Glutamatergic neuron (in vitro differentiated cells): Measurements from ENCODE around the gene TP53BP2. TPM values are rescaled to one million over a fixed set of nuclear protein-coding genes. Genes with fewer than 3 reads are reported as not detected.
"Not testable (repeated sequence)": the region's sequence is repeated elsewhere in the genome, so short reads cannot be mapped to it uniquely, and the experiment has no call there.

Experiments used
- DNase-seq: peaks from one replicate; pipeline ENCODE4 v3.0.0; 2022
- H3K27ac Mint-ChIP-seq: one replicate; pipeline ENCODE4 v1.8.0; 2020; ENCODE audit warnings: mild to moderate bottlenecking, mixed read lengths, inconsistent platforms; ENCODE audit not compliant: unreplicated experiment
- H3K27me3 Mint-ChIP-seq: one replicate; pipeline ENCODE4 v1.8.0; 2020; ENCODE audit warnings: mild to moderate bottlenecking, moderate library complexity, mixed read lengths, inconsistent platforms; ENCODE audit not compliant: unreplicated experiment
- H3K36me3 Mint-ChIP-seq: one replicate; pipeline ENCODE4 v1.8.0; 2020; ENCODE audit warnings: mild to moderate bottlenecking, mixed read lengths, inconsistent platforms; ENCODE audit not compliant: unreplicated experiment
- H3K4me1 Mint-ChIP-seq: one replicate; pipeline ENCODE4 v1.8.0; 2020; ENCODE audit warnings: mild to moderate bottlenecking, low read depth, mixed read lengths, inconsistent platforms; ENCODE audit not compliant: unreplicated experiment
- H3K4me3 Mint-ChIP-seq: one replicate; pipeline ENCODE4 v1.8.0; 2020; ENCODE audit warnings: mild to moderate bottlenecking, mixed read lengths, inconsistent platforms; ENCODE audit not compliant: unreplicated experiment
- H3K9me3 Mint-ChIP-seq: one replicate; pipeline ENCODE4 v1.8.0; 2020; ENCODE audit warnings: mild to moderate bottlenecking, moderate library complexity, mixed read lengths, inconsistent platforms; ENCODE audit not compliant: unreplicated experiment
- CTCF ChIP-seq: fragments of 200-600 bp; sonication (generic); IDR thresholded peaks from one replicate; pipeline ENCODE4 v1.5.0; 2021; ENCODE audit not compliant: partially characterized antibody, unreplicated experiment
- long read RNA-seq: library from polyadenylated mRNA; unstranded; transcript quantifications from one replicate; pipeline ENCODE4 v2.0.0, GENCODE V29; 2020; ENCODE audit not compliant: unreplicated experiment
- total RNA-seq: library from RNA; stranded (reverse); fragmentation: NEBNext Ultra II Directional; extraction: Animal tissue kit (Norgen Biotek cat#: 25700); gene quantifications from one replicate; pipeline ENCODE4 v1.2.1, GENCODE V29; 2021; ENCODE audit not compliant: unreplicated experiment

The TP53BP2 gene
- total RNA-seq: 50.7 TPM
- long read RNA-seq, partial matches to known transcripts: 2 of 2 reads
- long read RNA-seq, other reads (novel, unspliced or antisense): 0 of 2 reads

- peak; percentile 71 for TF ChIP-seq CTCF
- Mint-ChIP-seq H3K4me1 (peaks cover 4% of the 10 kb centered on the region), H3K36me3 (no peaks in the 10 kb centered on the region), H3K4me3 (peak within 1 kb of the TSS; percentile 98), H3K9me3 (no peaks in the 10 kb centered on the region), H3K27me3 (peaks cover 6% of the 10 kb centered on the region), H3K27ac (peak within 1 kb of the TSS; percentile 97)
- DNase-seq: peak; percentile 88
These were observed at the start of gene TP53BP2 for GRCh38 chr1:223845810-223846682. Gene TP53BP2, minus strand, starts transcription at chr1:223845947. Its CDS starts 267 bp downstream, at chr1:223845680.

GRCh38 chr1:223890494-223890893 lies 44.7 kb upstream of the TP53BP2 start:
- H3K9me3 Mint-ChIP-seq, H3K4me3 Mint-ChIP-seq, DNase-seq, H3K27ac Mint-ChIP-seq, H3K4me1 Mint-ChIP-seq, H3K27me3 Mint-ChIP-seq, H3K36me3 Mint-ChIP-seq: not testable (repeated sequence)

DNA sequence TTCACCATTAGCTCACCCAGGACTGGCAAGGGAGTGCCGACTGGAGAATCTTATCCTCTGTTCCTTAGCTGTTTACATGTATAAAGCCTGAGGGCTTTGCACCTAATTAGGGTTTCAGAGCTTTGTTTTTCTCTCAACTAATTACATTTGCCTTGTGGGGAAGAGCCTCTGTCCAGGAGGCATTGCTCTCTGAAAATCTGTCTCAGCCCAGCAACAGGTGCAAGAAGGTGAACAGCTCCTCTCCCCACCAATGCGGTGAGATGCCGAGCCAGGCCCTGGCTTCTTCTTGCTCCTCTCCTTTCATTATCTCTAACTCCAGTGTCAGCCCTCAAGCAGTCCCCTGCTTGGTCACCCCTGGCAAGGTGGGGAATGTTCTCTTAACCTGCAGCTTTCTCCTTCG lies 43.6 kb upstream of the TP53BP2 start:
- not testable (repeated sequence) for H3K27ac Mint-ChIP-seq, H3K4me1 Mint-ChIP-seq, H3K4me3 Mint-ChIP-seq, DNase-seq, H3K27me3 Mint-ChIP-seq, H3K9me3 Mint-ChIP-seq, H3K36me3 Mint-ChIP-seq

GRCh38 chr1:223887747-223888418 lies 42.1 kb upstream of the TP53BP2 start:
- H3K9me3 Mint-ChIP-seq: peaks cover 2% of the 10 kb centered on the region

GRCh38 chr1:223886516-223886921 lies 40.8 kb upstream of the TP53BP2 start:
- Mint-ChIP-seq H3K36me3 (no peaks in the 10 kb centered on the region), H3K4me1 (no peaks in the 10 kb centered on the region), H3K4me3 (no peak overlapping the region), H3K27ac (no peak overlapping the region), H3K9me3 (peaks cover 2% of the 10 kb centered on the region), H3K27me3 (no peaks in the 10 kb centered on the region)
- no peak for TF ChIP-seq CTCF
- no peak for DNase-seq

More at GRCh38 chr1:223887747-223888418, 42.1 kb upstream of the TP53BP2 start:
- Mint-ChIP-seq H3K4me1 (no peaks in the 10 kb centered on the region), H3K27ac (no peak overlapping the region), H3K4me3 (no peak overlapping the region), H3K36me3 (no peaks in the 10 kb centered on the region), H3K27me3 (no peaks in the 10 kb centered on the region)
- no peak for DNase-seq
- no peak for TF ChIP-seq CTCF

GRCh38 chr1:223885614-223886013 lies 39.9 kb upstream of the TP53BP2 start:
- H3K27me3 Mint-ChIP-seq: no peaks in the 10 kb centered on the region
- no peaks in the 10 kb centered on the region for H3K36me3 Mint-ChIP-seq
- no peaks in the 10 kb centered on the region for H3K4me1 Mint-ChIP-seq
- H3K27ac Mint-ChIP-seq: no peak overlapping the region
- H3K9me3 Mint-ChIP-seq: peaks cover 2% of the 10 kb centered on the region
- no peak for DNase-seq
- H3K4me3 Mint-ChIP-seq: no peak overlapping the region
- TF ChIP-seq CTCF: no peak
